HEK293 (cell line): Measurements from ENCODE around the gene SLC1A2.

Source experiments
- CTCF ChIA-PET: fragments of 350-600 bp; formaldehyde crosslinking; extraction: SDS; loops from one replicate; lab custom pipeline; 2021; ENCODE audit warnings: antibody characterized with exemption; lab: Yijun Ruan, JAX
- POLR2A ChIA-PET: fragments of 300-600 bp; formaldehyde crosslinking; extraction: SDS; loops from one replicate; lab custom pipeline; 2020; ENCODE audit warnings: antibody characterized with exemption, inconsistent platforms; lab: Yijun Ruan, JAX
- H3K27ac ChIP-seq: fragments of 200-500 bp; sonication (Bioruptor generic); 2 replicates; pipeline ENCODE4 v1.5.1; 2014; ENCODE audit warnings: low read depth, low read length, control low read depth, inconsistent platforms; ENCODE audit errors: extremely low read depth
- H3K36me3 ChIP-seq, 2 experiments: fragments of 200-500 bp in 1 of 2; sonication (Bioruptor generic) in 1 of 2; 1 replicate in 1 of 2; 2 replicates in 1 of 2; pipeline ENCODE4 v1.5.1; 2014 to 2017; ENCODE audit warnings: inconsistent platforms in 2 of 2, low read length in 2 of 2; ENCODE audit not compliant: control insufficient read depth in 2 of 2, insufficient read depth in 1 of 2
- H3K4me1 ChIP-seq: fragments of 200-500 bp; sonication (Bioruptor generic); 2 replicates; pipeline ENCODE4 v1.5.1; 2014; ENCODE audit warnings: mild to moderate bottlenecking, low read length, inconsistent platforms; ENCODE audit not compliant: control insufficient read depth, insufficient read depth
- H3K4me3 ChIP-seq: 2 replicates; pipeline ENCODE4 v1.5.1; 2011; ENCODE audit warnings: low read depth, mild to moderate bottlenecking, control low read depth, low read length, moderate library complexity
- H3K9me3 ChIP-seq: fragments of 200-500 bp; sonication (Bioruptor generic); 2 replicates; pipeline ENCODE4 v1.5.1; 2014; ENCODE audit warnings: low read depth, low read length, inconsistent platforms; ENCODE audit not compliant: control insufficient read depth, insufficient read depth
- GLIS1 ChIP-seq: fragments of 450-650 bp; formaldehyde crosslinking; IDR thresholded peaks from 2 replicates; pipeline ENCODE4 v1.5.1; 2016; ENCODE audit warnings: missing biosample characterization, missing genetic modification characterization
- HOXC10 ChIP-seq: sonication (generic); formaldehyde crosslinking; IDR thresholded peaks from 2 replicates; pipeline ENCODE4 v1.8.1; 2023; ENCODE audit warnings: mild to moderate bottlenecking, missing genetic modification reagents
- SP7 ChIP-seq: fragments of 450-650 bp; formaldehyde crosslinking; IDR thresholded peaks from 2 replicates; pipeline ENCODE4 v1.5.1; 2016; ENCODE audit warnings: missing biosample characterization, missing genetic modification characterization
- WT1 ChIP-seq: fragments of 450-650 bp; formaldehyde crosslinking; IDR thresholded peaks from 2 replicates; pipeline ENCODE4 v1.5.1; 2016; ENCODE audit warnings: missing biosample characterization, missing genetic modification characterization
- ZBTB17 ChIP-seq: fragments of 450-650 bp; formaldehyde crosslinking; IDR thresholded peaks from 2 replicates; pipeline ENCODE4 v1.5.1; 2016; ENCODE audit warnings: missing biosample characterization, missing genetic modification characterization
- ZNF132 ChIP-seq: fragments of 450-650 bp; formaldehyde crosslinking; IDR thresholded peaks from 2 replicates; pipeline ENCODE4 v1.5.1; 2017; ENCODE audit warnings: missing biosample characterization, missing genetic modification characterization, borderline replicate concordance
- ZNF155 ChIP-seq: fragments of 450-650 bp; formaldehyde crosslinking; IDR thresholded peaks from 2 replicates; pipeline ENCODE4 v1.5.1; 2016; ENCODE audit warnings: missing biosample characterization, missing genetic modification characterization
- ZNF169 ChIP-seq: fragments of 450-650 bp; formaldehyde crosslinking; IDR thresholded peaks from 2 replicates; pipeline ENCODE4 v1.5.1; 2016; ENCODE audit warnings: missing biosample characterization, missing genetic modification characterization
- ZNF24 ChIP-seq: fragments of 450-650 bp; formaldehyde crosslinking; IDR thresholded peaks from 2 replicates; pipeline ENCODE4 v1.5.1; 2016; ENCODE audit warnings: missing biosample characterization, missing genetic modification characterization
- ZNF266 ChIP-seq: fragments of 450-650 bp; formaldehyde crosslinking; IDR thresholded peaks from 2 replicates; pipeline ENCODE4 v1.5.1; 2016; ENCODE audit warnings: missing biosample characterization, missing genetic modification characterization, low read depth
- ZNF366 ChIP-seq: fragments of 450-650 bp; formaldehyde crosslinking; conservative IDR thresholded peaks from 2 replicates; pipeline ENCODE4 v1.5.1; 2016; ENCODE audit warnings: missing biosample characterization, missing genetic modification characterization
- ZNF394 ChIP-seq: fragments of 450-650 bp; formaldehyde crosslinking; IDR thresholded peaks from 2 replicates; pipeline ENCODE4 v1.5.1; 2016; ENCODE audit warnings: missing biosample characterization, missing genetic modification characterization, mild to moderate bottlenecking, moderate library complexity, borderline replicate concordance
- ZNF423 ChIP-seq: fragments of 450-650 bp; formaldehyde crosslinking; IDR thresholded peaks from 2 replicates; pipeline ENCODE4 v1.5.1; 2016; ENCODE audit warnings: missing biosample characterization, missing genetic modification characterization
- ZNF426 ChIP-seq: fragments of 450-650 bp; formaldehyde crosslinking; IDR thresholded peaks from 2 replicates; pipeline ENCODE4 v1.5.1; 2017; ENCODE audit warnings: missing biosample characterization, missing genetic modification characterization, mild to moderate bottlenecking, inconsistent platforms, moderate library complexity
- ZNF433 ChIP-seq: fragments of 450-650 bp; formaldehyde crosslinking; IDR thresholded peaks from 2 replicates; pipeline ENCODE4 v1.5.1; 2016; ENCODE audit warnings: missing biosample characterization, missing genetic modification characterization, low read depth
- ZNF521 ChIP-seq: fragments of 450-650 bp; formaldehyde crosslinking; IDR thresholded peaks from 2 replicates; pipeline ENCODE4 v1.5.1; 2017; ENCODE audit warnings: missing biosample characterization, mild to moderate bottlenecking, missing genetic modification characterization
- ZNF571 ChIP-seq: fragments of 450-650 bp; formaldehyde crosslinking; IDR thresholded peaks from 2 replicates; pipeline ENCODE4 v1.5.0; 2017; ENCODE audit warnings: missing biosample characterization, missing genetic modification characterization
- ZNF654 ChIP-seq: fragments of 450-650 bp; formaldehyde crosslinking; IDR thresholded peaks from 2 replicates; pipeline ENCODE4 v1.5.1; 2016; ENCODE audit warnings: low read depth, missing biosample characterization, missing genetic modification characterization
- ZNF76 ChIP-seq: fragments of 450-650 bp; formaldehyde crosslinking; IDR thresholded peaks from 2 replicates; pipeline ENCODE4; 2016; ENCODE audit warnings: low read depth, missing biosample characterization, missing genetic modification characterization, borderline replicate concordance
- ZNF792 ChIP-seq: fragments of 450-650 bp; formaldehyde crosslinking; IDR thresholded peaks from 2 replicates; pipeline ENCODE4 v1.5.1; 2016; ENCODE audit warnings: missing biosample characterization, missing genetic modification characterization
- TF ChIP-seq, protein P1 (sequence below): fragments of 450-650 bp; formaldehyde crosslinking; IDR thresholded peaks from 2 replicates; pipeline ENCODE4 v1.5.1; 2017; ENCODE audit warnings: missing biosample characterization, missing genetic modification characterization
- TF ChIP-seq, protein P2 (sequence below): fragments of 450-650 bp; formaldehyde crosslinking; IDR thresholded peaks from 2 replicates; pipeline ENCODE4 v1.5.1; 2016; ENCODE audit warnings: missing biosample characterization, missing genetic modification characterization, borderline replicate concordance
- TF ChIP-seq, protein P3 (sequence below): sonication (generic); formaldehyde crosslinking; IDR thresholded peaks from 2 replicates; pipeline ENCODE4 v1.8.1; 2022; ENCODE audit warnings: mild to moderate bottlenecking, moderate library complexity, missing genetic modification reagents

SLC1A2 gene

DNA sequence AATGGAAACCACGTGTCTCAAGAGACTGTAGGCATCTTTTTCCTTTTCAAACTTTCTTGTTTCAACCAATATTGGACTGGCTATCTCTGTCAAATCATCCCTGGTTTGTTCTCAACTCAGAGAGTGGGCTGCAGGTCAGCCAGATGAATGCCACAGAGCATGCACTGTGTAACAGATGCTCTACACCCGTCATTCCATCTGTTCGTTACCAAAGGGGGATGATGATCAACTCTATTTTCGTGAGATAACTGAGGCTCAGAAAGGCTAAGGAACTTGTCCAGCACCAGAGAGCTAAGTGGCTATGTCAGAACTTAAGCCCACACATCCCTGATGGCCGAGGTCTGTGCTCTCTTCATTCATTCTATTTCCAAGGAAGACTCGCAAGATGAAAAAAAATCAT is 42.1 kb downstream of the SLC1A2 start:
- H3K27ac ChIP-seq = no peak overlapping the region
- no peak overlapping the region for H3K4me3 ChIP-seq
- H3K4me1 ChIP-seq = no peaks in the 10 kb centered on the region
- ChIA-PET CTCF (interaction anchor here (1.7 to 1.8 kb wide), 2 partner anchors 14 to 27 kb away, joined by 4 to 5 read pairs; no protein-coding TSS in a partner anchor), POLR2A (no interaction called here)
- H3K36me3 ChIP-seq = no peaks in the 10 kb centered on the region
- TF ChIP-seq ZNF155 (tag by site-specific recombination) (no peak), ZNF426 (tag by site-specific recombination) (no peak), ZNF433 (tag by site-specific recombination) (no peak), ZNF394 (no peak), ZNF792 (tag by site-specific recombination) (no peak), HOXC10 (CRISPR knock-in tag) (no peak), ZNF654 (tag by site-specific recombination) (no peak), ZNF571 (tag by site-specific recombination) (no peak), ZNF132 (tag by site-specific recombination) (no peak)
- TF ChIP-seq, protein P1, sequence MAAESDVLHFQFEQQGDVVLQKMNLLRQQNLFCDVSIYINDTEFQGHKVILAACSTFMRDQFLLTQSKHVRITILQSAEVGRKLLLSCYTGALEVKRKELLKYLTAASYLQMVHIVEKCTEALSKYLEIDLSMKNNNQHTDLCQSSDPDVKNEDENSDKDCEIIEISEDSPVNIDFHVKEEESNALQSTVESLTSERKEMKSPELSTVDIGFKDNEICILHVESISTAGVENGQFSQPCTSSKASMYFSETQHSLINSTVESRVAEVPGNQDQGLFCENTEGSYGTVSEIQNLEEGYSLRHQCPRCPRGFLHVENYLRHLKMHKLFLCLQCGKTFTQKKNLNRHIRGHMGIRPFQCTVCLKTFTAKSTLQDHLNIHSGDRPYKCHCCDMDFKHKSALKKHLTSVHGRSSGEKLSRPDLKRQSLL = no peak
- TF ChIP-seq, protein P2, sequence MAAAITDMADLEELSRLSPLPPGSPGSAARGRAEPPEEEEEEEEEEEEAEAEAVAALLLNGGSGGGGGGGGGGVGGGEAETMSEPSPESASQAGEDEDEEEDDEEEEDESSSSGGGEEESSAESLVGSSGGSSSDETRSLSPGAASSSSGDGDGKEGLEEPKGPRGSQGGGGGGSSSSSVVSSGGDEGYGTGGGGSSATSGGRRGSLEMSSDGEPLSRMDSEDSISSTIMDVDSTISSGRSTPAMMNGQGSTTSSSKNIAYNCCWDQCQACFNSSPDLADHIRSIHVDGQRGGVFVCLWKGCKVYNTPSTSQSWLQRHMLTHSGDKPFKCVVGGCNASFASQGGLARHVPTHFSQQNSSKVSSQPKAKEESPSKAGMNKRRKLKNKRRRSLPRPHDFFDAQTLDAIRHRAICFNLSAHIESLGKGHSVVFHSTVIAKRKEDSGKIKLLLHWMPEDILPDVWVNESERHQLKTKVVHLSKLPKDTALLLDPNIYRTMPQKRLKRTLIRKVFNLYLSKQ (tag by site-specific recombination) = no peak
- no peaks in the 10 kb centered on the region for H3K9me3 ChIP-seq

DNA sequence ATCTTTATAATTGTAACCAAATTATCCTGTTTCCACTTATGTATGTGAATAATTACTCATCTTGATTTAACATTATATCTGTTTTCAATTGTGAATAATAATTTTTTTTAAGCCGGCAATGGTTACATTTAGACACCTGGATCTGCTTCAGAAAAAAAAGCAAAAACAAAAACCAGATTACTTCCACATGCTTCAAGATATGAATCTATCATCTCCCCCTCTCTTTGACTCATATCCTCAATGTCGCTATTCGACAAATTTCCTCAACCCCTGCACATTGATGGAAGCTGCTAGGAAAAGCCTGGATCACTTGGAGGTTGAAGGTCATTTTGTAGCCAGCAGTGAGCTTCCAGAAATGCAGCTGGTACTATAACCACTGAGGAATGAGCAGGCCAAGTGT is 42.7 kb downstream of the SLC1A2 start:
- Histone ChIP-seq H3K4me1 (no peaks in the 10 kb centered on the region), H3K27ac (no peak overlapping the region), H3K36me3 (no peaks in the 10 kb centered on the region), H3K9me3 (no peaks in the 10 kb centered on the region), H3K4me3 (no peak overlapping the region)
- POLR2A ChIA-PET = no interaction called here
- CTCF ChIA-PET = interaction anchor here (0.5 to 2.6 kb wide), 3 partner anchors 15 to 112 kb away, joined by 3 to 7 read pairs (median 4); no protein-coding TSS in a partner anchor
- TF ChIP-seq ZNF366 (tag by site-specific recombination) = no peak
- TF ChIP-seq ZNF266 (tag by site-specific recombination) = no peak
- no peak for TF ChIP-seq ZNF76 (tag by site-specific recombination)
- no peak for TF ChIP-seq ZNF792 (tag by site-specific recombination)
- no peak for TF ChIP-seq ZNF169 (tag by site-specific recombination)
- TF ChIP-seq SP7 (tag by site-specific recombination) = no peak
- TF ChIP-seq, protein P3, sequence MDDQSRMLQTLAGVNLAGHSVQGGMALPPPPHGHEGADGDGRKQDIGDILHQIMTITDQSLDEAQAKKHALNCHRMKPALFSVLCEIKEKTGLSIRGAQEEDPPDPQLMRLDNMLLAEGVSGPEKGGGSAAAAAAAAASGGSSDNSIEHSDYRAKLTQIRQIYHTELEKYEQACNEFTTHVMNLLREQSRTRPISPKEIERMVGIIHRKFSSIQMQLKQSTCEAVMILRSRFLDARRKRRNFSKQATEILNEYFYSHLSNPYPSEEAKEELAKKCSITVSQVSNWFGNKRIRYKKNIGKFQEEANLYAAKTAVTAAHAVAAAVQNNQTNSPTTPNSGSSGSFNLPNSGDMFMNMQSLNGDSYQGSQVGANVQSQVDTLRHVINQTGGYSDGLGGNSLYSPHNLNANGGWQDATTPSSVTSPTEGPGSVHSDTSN (CRISPR knock-in tag) = no peak
- TF ChIP-seq ZNF521 = no peak

DNA sequence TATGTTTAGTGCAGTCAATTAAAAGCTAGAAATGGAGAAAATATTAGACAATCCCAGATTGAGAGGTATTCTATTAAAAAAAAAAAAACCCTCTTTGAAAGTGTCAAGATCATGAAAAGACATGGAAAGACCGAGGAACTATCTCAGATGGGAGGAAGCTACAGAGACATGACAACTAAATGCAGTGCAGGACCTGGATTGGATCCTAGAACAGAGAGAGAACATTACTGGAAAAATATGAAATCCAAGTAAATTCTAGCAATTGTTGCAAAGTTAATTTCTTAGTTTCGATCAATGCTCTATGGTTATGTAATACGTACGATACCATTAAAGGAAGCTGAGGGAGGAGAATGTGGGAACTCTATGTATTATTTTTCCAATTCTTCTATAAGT is 43.2 kb downstream of the SLC1A2 start:
- H3K4me3 ChIP-seq = no peak overlapping the region
- POLR2A ChIA-PET = no interaction called here
- TF ChIP-seq ZBTB17 (tag by site-specific recombination) (no peak), WT1 (tag by site-specific recombination) (no peak), ZNF423 (tag by site-specific recombination) (no peak), GLIS1 (tag by site-specific recombination) (no peak), ZNF24 (no peak)
- TF ChIP-seq, all 188 proteins: peak for 0
- Histone ChIP-seq H3K9me3 (no peaks in the 10 kb centered on the region), H3K36me3 (no peaks in the 10 kb centered on the region), H3K27ac (no peak overlapping the region), H3K4me1 (no peaks in the 10 kb centered on the region)
- CTCF ChIA-PET = interaction anchor here (0.5 to 2.6 kb wide), 3 partner anchors 16 to 112 kb away, joined by 3 to 7 read pairs (median 4); no protein-coding TSS in a partner anchor
